Measurements from ENCODE around the gene FURIN.

Gene FURIN

GRCh38 chr15:90879730-90880366 is 11.5 kb downstream of the FURIN start:
- H3K27ac ChIP-seq (ENCODE audit: low read depth, low read length): no peak overlapping the region
- H3K79me1 ChIP-seq (ENCODE audit: low read length): no peaks in the 10 kb centered on the region
- H2BK120ac ChIP-seq (ENCODE audit: low read depth, low read length): no peak overlapping the region
- DNase-seq: no peak
- H3K9ac ChIP-seq (ENCODE audit: low read length): no peak overlapping the region
- H2BK5ac ChIP-seq (ENCODE audit: low read length): no peak overlapping the region
- H3K79me2 ChIP-seq (ENCODE audit: control insufficient read depth, insufficient read depth, low read length): peaks cover 6% of the 10 kb centered on the region
- WGBS (ENCODE audit: extremely low coverage, insufficient coverage, low lambda C conversion rate): no CpG with 5 or more reads among the region's 35 CpGs
- no peak overlapping the region for H4K5ac ChIP-seq (ENCODE audit: low read length)
- H3K27me3 ChIP-seq (ENCODE audit: insufficient read depth, low read length, poor library complexity): no peaks in the 10 kb centered on the region
- no peak overlapping the region for H3K4me3 ChIP-seq (ENCODE audit: low read length)
- H3K4ac ChIP-seq (ENCODE audit: low read depth, low read length): no peak overlapping the region
- H3K56ac ChIP-seq (ENCODE audit: low read length): no peak overlapping the region
- no peak overlapping the region for H3K23ac ChIP-seq (ENCODE audit: low read length)
- H2BK15ac ChIP-seq (replicated peaks; ENCODE audit: low read depth): no peak overlapping the region
- no peak overlapping the region for H4K8ac ChIP-seq (ENCODE audit: low read depth, low read length)
- peaks cover 3% of the 10 kb centered on the region for H3K4me1 ChIP-seq (ENCODE audit: control insufficient read depth, low read depth, low read length)
- no peak overlapping the region for H2AK5ac ChIP-seq (ENCODE audit: low read length)
- H3K36me3 ChIP-seq (ENCODE audit: control insufficient read depth, insufficient read depth, low read length): peaks cover 11% of the 10 kb centered on the region
- no peak overlapping the region for H3K18ac ChIP-seq (ENCODE audit: low read length)
- H3K4me2 ChIP-seq (ENCODE audit: low read length): no peak overlapping the region

- Histone ChIP-seq H3K79me1 (ENCODE audit: low read length) (no peaks in the 10 kb centered on the region), H2AK5ac (ENCODE audit: low read length) (no peak overlapping the region), H3K79me2 (ENCODE audit: control insufficient read depth, insufficient read depth, low read length) (peaks cover under 1% of the 10 kb centered on the region), H3K18ac (ENCODE audit: low read length) (no peak overlapping the region), H2BK5ac (ENCODE audit: low read length) (no peak overlapping the region), H3K27me3 (ENCODE audit: insufficient read depth, low read length, poor library complexity) (no peaks in the 10 kb centered on the region), H4K5ac (ENCODE audit: low read length) (no peak overlapping the region), H2BK15ac (replicated peaks; ENCODE audit: low read depth) (no peak overlapping the region), H3K36me3 (ENCODE audit: control insufficient read depth, insufficient read depth, low read length) (peaks cover 11% of the 10 kb centered on the region), H3K56ac (ENCODE audit: low read length) (no peak overlapping the region), H3K9ac (ENCODE audit: low read length) (no peak overlapping the region), H3K27ac (ENCODE audit: low read depth, low read length) (no peak overlapping the region), H4K8ac (ENCODE audit: low read depth, low read length) (no peak overlapping the region), H3K23ac (ENCODE audit: low read length) (no peak overlapping the region), H3K4ac (ENCODE audit: low read depth, low read length) (no peak overlapping the region), H2BK120ac (ENCODE audit: low read depth, low read length) (no peak overlapping the region), H3K4me3 (ENCODE audit: low read length) (no peak overlapping the region), H3K4me1 (ENCODE audit: control insufficient read depth, low read depth, low read length) (peaks cover 3% of the 10 kb centered on the region), H3K4me2 (ENCODE audit: low read length) (no peak overlapping the region)
- DNase-seq: no peak
- WGBS (ENCODE audit: extremely low coverage, insufficient coverage, low lambda C conversion rate): no CpG with 5 or more reads among the region's 16 CpGs
Measured at GRCh38 chr15:90880381-90881145, 12.2 kb downstream of the FURIN start.

GRCh38 chr15:90881181-90881977 is 13.0 kb downstream of the FURIN start:
- H3K36me3 ChIP-seq (ENCODE audit: control insufficient read depth, insufficient read depth, low read length): peaks cover 10% of the 10 kb centered on the region
- H4K8ac ChIP-seq (ENCODE audit: low read depth, low read length): no peak overlapping the region
- no peak overlapping the region for H2BK5ac ChIP-seq (ENCODE audit: low read length)
- H3K4me2 ChIP-seq (ENCODE audit: low read length): no peak overlapping the region
- peaks cover 5% of the 10 kb centered on the region for H3K4me1 ChIP-seq (ENCODE audit: control insufficient read depth, low read depth, low read length)
- H3K23ac ChIP-seq (ENCODE audit: low read length): no peak overlapping the region
- H3K4ac ChIP-seq (ENCODE audit: low read depth, low read length): no peak overlapping the region
- no peak overlapping the region for H2BK15ac ChIP-seq (replicated peaks; ENCODE audit: low read depth)
- no peaks in the 10 kb centered on the region for H3K27me3 ChIP-seq (ENCODE audit: insufficient read depth, low read length, poor library complexity)
- no peak overlapping the region for H3K56ac ChIP-seq (ENCODE audit: low read length)
- no peak overlapping the region for H3K4me3 ChIP-seq (ENCODE audit: low read length)
- no peak for DNase-seq
- H3K18ac ChIP-seq (ENCODE audit: low read length): no peak overlapping the region
- no peaks in the 10 kb centered on the region for H3K79me1 ChIP-seq (ENCODE audit: low read length)
- H3K27ac ChIP-seq (ENCODE audit: low read depth, low read length): no peak overlapping the region
- no peak overlapping the region for H2AK5ac ChIP-seq (ENCODE audit: low read length)
- H3K79me2 ChIP-seq (ENCODE audit: control insufficient read depth, insufficient read depth, low read length): no peaks in the 10 kb centered on the region
- H4K5ac ChIP-seq (ENCODE audit: low read length): no peak overlapping the region
- no peak overlapping the region for H3K9ac ChIP-seq (ENCODE audit: low read length)
- H2BK120ac ChIP-seq (ENCODE audit: low read depth, low read length): no peak overlapping the region
- WGBS (ENCODE audit: extremely low coverage, insufficient coverage, low lambda C conversion rate): no CpG with 5 or more reads among the region's 35 CpGs

- Histone ChIP-seq H3K4ac (ENCODE audit: low read depth, low read length) (no peak overlapping the region), H3K27me3 (ENCODE audit: insufficient read depth, low read length, poor library complexity) (no peaks in the 10 kb centered on the region), H3K4me2 (ENCODE audit: low read length) (no peak overlapping the region), H3K23ac (ENCODE audit: low read length) (no peak overlapping the region), H3K4me3 (ENCODE audit: low read length) (no peak overlapping the region), H3K18ac (ENCODE audit: low read length) (no peak overlapping the region), H4K8ac (ENCODE audit: low read depth, low read length) (no peak overlapping the region), H3K27ac (ENCODE audit: low read depth, low read length) (no peak overlapping the region), H3K79me2 (ENCODE audit: control insufficient read depth, insufficient read depth, low read length) (no peaks in the 10 kb centered on the region), H2BK15ac (replicated peaks; ENCODE audit: low read depth) (no peak overlapping the region), H2BK120ac (ENCODE audit: low read depth, low read length) (no peak overlapping the region), H2AK5ac (ENCODE audit: low read length) (no peak overlapping the region), H2BK5ac (ENCODE audit: low read length) (no peak overlapping the region), H3K4me1 (ENCODE audit: control insufficient read depth, low read depth, low read length) (peaks cover 5% of the 10 kb centered on the region), H4K5ac (ENCODE audit: low read length) (no peak overlapping the region), H3K79me1 (ENCODE audit: low read length) (no peaks in the 10 kb centered on the region), H3K36me3 (ENCODE audit: control insufficient read depth, insufficient read depth, low read length) (peaks cover 10% of the 10 kb centered on the region), H3K9ac (ENCODE audit: low read length) (no peak overlapping the region), H3K56ac (ENCODE audit: low read length) (no peak overlapping the region)
- DNase-seq: no peak
- no CpG with 5 or more reads among the region's 19 CpGs for WGBS (ENCODE audit: extremely low coverage, insufficient coverage, low lambda C conversion rate)
Measured at GRCh38 chr15:90881978-90882721, 13.8 kb downstream of the FURIN start.

GRCh38 chr15:90882781-90883525 is 14.6 kb downstream of the FURIN start:
- Histone ChIP-seq H3K4me3 (ENCODE audit: low read length) (no peak overlapping the region), H2BK15ac (replicated peaks; ENCODE audit: low read depth) (no peak overlapping the region), H3K27ac (ENCODE audit: low read depth, low read length) (peak overlapping the region; percentile 84), H3K27me3 (ENCODE audit: insufficient read depth, low read length, poor library complexity) (no peaks in the 10 kb centered on the region), H3K4ac (ENCODE audit: low read depth, low read length) (no peak overlapping the region), H3K18ac (ENCODE audit: low read length) (no peak overlapping the region), H3K36me3 (ENCODE audit: control insufficient read depth, insufficient read depth, low read length) (peaks cover 8% of the 10 kb centered on the region), H4K8ac (ENCODE audit: low read depth, low read length) (no peak overlapping the region), H3K79me1 (ENCODE audit: low read length) (no peaks in the 10 kb centered on the region), H3K79me2 (ENCODE audit: control insufficient read depth, insufficient read depth, low read length) (no peaks in the 10 kb centered on the region), H3K56ac (ENCODE audit: low read length) (peak overlapping the region; percentile 87), H3K4me1 (ENCODE audit: control insufficient read depth, low read depth, low read length) (peaks cover 5% of the 10 kb centered on the region), H3K9ac (ENCODE audit: low read length) (peak overlapping the region; percentile 13), H4K5ac (ENCODE audit: low read length) (no peak overlapping the region), H3K23ac (ENCODE audit: low read length) (no peak overlapping the region), H2AK5ac (ENCODE audit: low read length) (no peak overlapping the region), H2BK5ac (ENCODE audit: low read length) (no peak overlapping the region), H3K4me2 (ENCODE audit: low read length) (no peak overlapping the region), H2BK120ac (ENCODE audit: low read depth, low read length) (no peak overlapping the region)
- no CpG with 5 or more reads among the region's 13 CpGs for WGBS (ENCODE audit: extremely low coverage, insufficient coverage, low lambda C conversion rate)
- no peak for DNase-seq

Measured in mesendoderm (in vitro differentiated cells).